ENCODE results near the gene APOL6. TPM values are rescaled to one million over a fixed set of nuclear protein-coding genes. Genes with fewer than 3 reads are reported as not detected.

Gene APOL6
- total and polyA plus RNA-seq, 10 of the 15 experiments (the other 5 are each of a cell fraction or from before 2014, with no cell fraction given), result 4.3 to 22.9 (median 9.3) TPM

DNA sequence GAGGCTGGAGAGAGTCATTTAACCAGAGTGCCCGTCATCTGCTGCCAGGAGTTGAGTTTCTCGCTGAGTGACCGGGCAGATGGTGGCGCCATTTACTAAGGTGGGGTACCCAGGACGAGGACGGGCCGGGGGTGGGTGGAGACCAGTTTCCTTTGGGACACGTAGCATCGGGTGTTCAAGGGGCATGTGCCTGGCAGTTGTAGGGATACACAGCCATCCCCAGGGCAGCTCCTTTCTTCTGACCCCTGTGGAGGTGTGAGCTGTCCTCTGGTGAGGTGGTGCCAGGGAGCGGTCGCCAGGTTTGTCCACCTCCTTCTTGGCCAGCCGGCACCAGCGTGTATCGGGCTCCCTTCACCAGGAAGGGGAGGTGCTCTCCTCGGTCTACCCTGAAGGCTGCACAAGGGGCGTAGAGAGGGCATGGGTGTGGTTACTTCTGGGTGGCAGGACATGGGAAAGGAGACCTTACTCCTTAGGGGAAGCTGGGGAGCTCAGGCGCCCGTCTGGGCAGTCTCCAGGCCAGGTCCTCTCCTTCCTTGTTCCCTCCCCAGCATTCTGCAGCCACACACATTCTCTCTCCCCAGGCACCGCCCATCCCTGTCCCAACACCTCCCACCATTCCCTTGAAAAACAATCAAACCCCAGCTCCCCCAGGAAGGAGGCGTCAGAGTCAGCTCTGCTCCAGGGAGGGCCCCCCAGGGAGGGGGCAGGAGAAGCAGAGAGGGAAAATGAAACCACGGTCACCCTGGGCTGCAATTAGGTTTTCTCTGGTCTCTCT is 20.8 kb upstream of the APOL6 start (continued):
- TF ChIP-seq NRF1 (conservative IDR thresholded peaks at IDR 0.05; ENCODE audit: low read depth, low read length), result no peak
- TF ChIP-seq CEBPB (IDR thresholded peaks at IDR 0.05; ENCODE audit: borderline replicate concordance in 1 of 2, low read depth in 2 of 2, low read length in 2 of 2), result no peak
- TF ChIP-seq PBX3 (IDR thresholded peaks at IDR 0.05; ENCODE audit: insufficient replicate concordance, low read depth, low read length), result no peak
- no peak for TF ChIP-seq SMARCA5 (IDR thresholded peaks at IDR 0.05)
- no peak for TF ChIP-seq IRF4 (IDR thresholded peaks at IDR 0.05; ENCODE audit: low read depth, low read length)
- no peak for TF ChIP-seq NR2F1 (conservative IDR thresholded peaks at IDR 0.05)
- no peak for TF ChIP-seq ZSCAN29 (IDR thresholded peaks at IDR 0.05)
- TF ChIP-seq BACH1 (IDR thresholded peaks at IDR 0.05; ENCODE audit: borderline replicate concordance), result no peak
- TF ChIP-seq BHLHE40 (IDR thresholded peaks at IDR 0.05; ENCODE audit: borderline replicate concordance in 1 of 2, low read depth in 2 of 2, low read length in 1 of 2), result peak in 1 of 2 experiments; percentile 13; a peak in 1 of 4 replicates
- TF ChIP-seq KLF5 (IDR thresholded peaks at IDR 0.05; ENCODE audit: partially characterized antibody), result no peak
- TF ChIP-seq SREBF2 (IDR thresholded peaks at IDR 0.05; ENCODE audit: low read length), result no peak
- peak; percentile 9 for TF ChIP-seq RELA (IDR thresholded peaks at IDR 0.05; ENCODE audit: borderline replicate concordance, partially characterized antibody)
- TF ChIP-seq, protein P1, sequence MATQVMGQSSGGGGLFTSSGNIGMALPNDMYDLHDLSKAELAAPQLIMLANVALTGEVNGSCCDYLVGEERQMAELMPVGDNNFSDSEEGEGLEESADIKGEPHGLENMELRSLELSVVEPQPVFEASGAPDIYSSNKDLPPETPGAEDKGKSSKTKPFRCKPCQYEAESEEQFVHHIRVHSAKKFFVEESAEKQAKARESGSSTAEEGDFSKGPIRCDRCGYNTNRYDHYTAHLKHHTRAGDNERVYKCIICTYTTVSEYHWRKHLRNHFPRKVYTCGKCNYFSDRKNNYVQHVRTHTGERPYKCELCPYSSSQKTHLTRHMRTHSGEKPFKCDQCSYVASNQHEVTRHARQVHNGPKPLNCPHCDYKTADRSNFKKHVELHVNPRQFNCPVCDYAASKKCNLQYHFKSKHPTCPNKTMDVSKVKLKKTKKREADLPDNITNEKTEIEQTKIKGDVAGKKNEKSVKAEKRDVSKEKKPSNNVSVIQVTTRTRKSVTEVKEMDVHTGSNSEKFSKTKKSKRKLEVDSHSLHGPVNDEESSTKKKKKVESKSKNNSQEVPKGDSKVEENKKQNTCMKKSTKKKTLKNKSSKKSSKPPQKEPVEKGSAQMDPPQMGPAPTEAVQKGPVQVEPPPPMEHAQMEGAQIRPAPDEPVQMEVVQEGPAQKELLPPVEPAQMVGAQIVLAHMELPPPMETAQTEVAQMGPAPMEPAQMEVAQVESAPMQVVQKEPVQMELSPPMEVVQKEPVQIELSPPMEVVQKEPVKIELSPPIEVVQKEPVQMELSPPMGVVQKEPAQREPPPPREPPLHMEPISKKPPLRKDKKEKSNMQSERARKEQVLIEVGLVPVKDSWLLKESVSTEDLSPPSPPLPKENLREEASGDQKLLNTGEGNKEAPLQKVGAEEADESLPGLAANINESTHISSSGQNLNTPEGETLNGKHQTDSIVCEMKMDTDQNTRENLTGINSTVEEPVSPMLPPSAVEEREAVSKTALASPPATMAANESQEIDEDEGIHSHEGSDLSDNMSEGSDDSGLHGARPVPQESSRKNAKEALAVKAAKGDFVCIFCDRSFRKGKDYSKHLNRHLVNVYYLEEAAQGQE (IDR thresholded peaks at IDR 0.05; ENCODE audit: low read depth, low read length), result no peak
- no peak for TF ChIP-seq HDAC6 (IDR thresholded peaks at IDR 0.05; ENCODE audit: unreplicated experiment)
- no peak for TF ChIP-seq USF1 (IDR thresholded peaks at IDR 0.05; ENCODE audit: borderline replicate concordance, extremely low read length, insufficient read depth, low read depth, low read length)
- TF ChIP-seq CREB1 (IDR thresholded peaks at IDR 0.05; ENCODE audit: low read depth), result no peak
- 0 out of 2 replicates have a peak, but pooled peaks have one; percentile 26 for TF ChIP-seq LARP7 (IDR thresholded peaks at IDR 0.05)
- TF ChIP-seq FOS (IDR thresholded peaks at IDR 0.05; ENCODE audit: borderline replicate concordance, extremely low read depth, insufficient read length), result no peak
- no peak for TF ChIP-seq ZBTB11 (CRISPR knock-in tag; IDR thresholded peaks at IDR 0.05)
